Measurements from ENCODE around the gene FAM180B.

DNA sequence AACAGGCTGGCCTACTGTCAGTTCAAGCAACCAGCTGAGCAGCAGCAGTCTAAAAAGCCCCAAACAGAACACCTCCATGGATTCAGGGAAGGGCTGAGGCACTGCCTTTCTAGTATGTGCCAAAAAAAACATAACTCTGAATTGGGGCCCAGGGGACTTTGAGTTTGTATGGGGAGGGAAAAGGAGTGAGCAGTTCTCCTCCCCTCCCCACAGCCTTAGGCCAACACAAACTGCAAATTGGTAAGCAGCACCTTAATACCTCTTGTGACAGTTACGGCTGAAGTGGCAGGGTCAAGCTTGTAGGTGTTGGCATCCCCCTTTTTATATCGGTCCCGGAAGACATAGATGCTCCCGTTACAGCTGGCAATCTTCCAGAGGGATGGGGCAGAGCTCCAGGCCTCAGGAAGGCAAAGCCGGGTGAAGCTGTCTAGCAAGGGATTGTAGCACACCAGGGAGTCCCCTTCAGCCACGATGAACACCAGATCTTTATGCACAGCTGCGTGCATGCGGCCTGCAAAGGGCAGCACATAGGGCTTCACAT lies 13.7 kb upstream of the FAM180B start:
- TF ChIP-seq, protein P1, sequence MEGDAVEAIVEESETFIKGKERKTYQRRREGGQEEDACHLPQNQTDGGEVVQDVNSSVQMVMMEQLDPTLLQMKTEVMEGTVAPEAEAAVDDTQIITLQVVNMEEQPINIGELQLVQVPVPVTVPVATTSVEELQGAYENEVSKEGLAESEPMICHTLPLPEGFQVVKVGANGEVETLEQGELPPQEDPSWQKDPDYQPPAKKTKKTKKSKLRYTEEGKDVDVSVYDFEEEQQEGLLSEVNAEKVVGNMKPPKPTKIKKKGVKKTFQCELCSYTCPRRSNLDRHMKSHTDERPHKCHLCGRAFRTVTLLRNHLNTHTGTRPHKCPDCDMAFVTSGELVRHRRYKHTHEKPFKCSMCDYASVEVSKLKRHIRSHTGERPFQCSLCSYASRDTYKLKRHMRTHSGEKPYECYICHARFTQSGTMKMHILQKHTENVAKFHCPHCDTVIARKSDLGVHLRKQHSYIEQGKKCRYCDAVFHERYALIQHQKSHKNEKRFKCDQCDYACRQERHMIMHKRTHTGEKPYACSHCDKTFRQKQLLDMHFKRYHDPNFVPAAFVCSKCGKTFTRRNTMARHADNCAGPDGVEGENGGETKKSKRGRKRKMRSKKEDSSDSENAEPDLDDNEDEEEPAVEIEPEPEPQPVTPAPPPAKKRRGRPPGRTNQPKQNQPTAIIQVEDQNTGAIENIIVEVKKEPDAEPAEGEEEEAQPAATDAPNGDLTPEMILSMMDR (IDR thresholded peaks at IDR 0.05; ENCODE audit: low read length), result no peak
- no peak for TF ChIP-seq EZH2 (IDR thresholded peaks at IDR 0.05; ENCODE audit: borderline replicate concordance, low read length)
